GM21529 (cell line): Measurements from ENCODE around the gene RENBP.

Experiments used
- ATAC-seq: cut with Tn5 transposase; IDR thresholded peaks from one replicate; pipeline ENCODE4 v1.9.1; 2021; ENCODE audit not compliant: unreplicated experiment

RENBP gene

GRCh38 chrX:153934148-153934761 is 10.2 kb downstream of the RENBP start:
- peak; percentile 24 for ATAC-seq

- no peak for ATAC-seq
Measured at GRCh38 chrX:153933748-153934147, 10.7 kb downstream of the RENBP start.

- ATAC-seq = no peak
Measured at GRCh38 chrX:153932220-153932915, 12.1 kb downstream of the RENBP start.

GRCh38 chrX:153931748-153932147 is 12.7 kb downstream of the RENBP start:
- ATAC-seq = no peak

- ATAC-seq = no peak
Measured at GRCh38 chrX:153931151-153931550, 13.3 kb downstream of the RENBP start.

GRCh38 chrX:153930011-153930910 is 14.2 kb downstream of the RENBP start:
- no peak for ATAC-seq

GRCh38 chrX:153929576-153929975 is 14.9 kb downstream of the RENBP start:
- no peak for ATAC-seq

- ATAC-seq = no peak
Measured at GRCh38 chrX:153928846-153929245, 15.6 kb downstream of the RENBP start.

- peak; percentile 84 for ATAC-seq
Measured at GRCh38 chrX:153927922-153928760, 16.3 kb downstream of the RENBP start.

- ATAC-seq = no peak
Measured at GRCh38 chrX:153927672-153927921, 16.8 kb downstream of the RENBP start.

- peak; percentile 45 for ATAC-seq
Measured at GRCh38 chrX:153926858-153927671, 17.4 kb downstream of the RENBP start.

- ATAC-seq = peak; percentile 0
Measured at GRCh38 chrX:153926552-153926857, 17.9 kb downstream of the RENBP start.

- no peak for ATAC-seq
Measured at GRCh38 chrX:153925739-153926551, 18.5 kb downstream of the RENBP start, which contains the start of gene ARHGAP4. Gene ARHGAP4, minus strand, starts transcription at chrX:153926264. Its CDS starts 62 bp downstream, at chrX:153926202.

GRCh38 chrX:153925387-153925738 is 19.1 kb downstream of the RENBP start:
- ATAC-seq = no peak

- ATAC-seq = no peak
Measured at GRCh38 chrX:153924149-153924861, 20.1 kb downstream of the RENBP start.

- no peak for ATAC-seq
Measured at GRCh38 chrX:153922932-153923857, 21.2 kb downstream of the RENBP start.

- ATAC-seq = no peak
Measured at GRCh38 chrX:153921511-153922446, 22.7 kb downstream of the RENBP start.
